Natural killer cell (primary cell): ENCODE results near the gene KIN. TPM values are rescaled to one million over a fixed set of nuclear protein-coding genes. Genes with fewer than 3 reads are reported as not detected.
A peak's percentile ranks its signal among the peaks of the same experiment; 100 is the strongest.
"Not testable (repeated sequence)": the region's sequence is repeated elsewhere in the genome, so short reads cannot be mapped to it uniquely, and the experiment has no call there.

ENCODE experiments used
- ATAC-seq, 3 donors: fragments of 150-1000 bp in 2 of 3; fragments of 200-7000 bp in 1 of 3; cut with Tn5 transposase; 1 replicate in 1 of 3; 2 replicates in 2 of 3; pipeline ENCODE4 v1.10.0; 2021; ENCODE audit warnings: mild to moderate bottlenecking in 2 of 3, moderate library complexity in 2 of 3
- DNase-seq, 2 donors: peaks; one replicate each; pipeline versions ENCODE4 v3.0.0 to v3.0.0-alpha.2; 2013 to 2021; ENCODE audit warnings: mixed read lengths in 1 of 2
- H3K27ac ChIP-seq: one replicate; pipeline ENCODE4 v1.5.1; 2013; ENCODE audit warnings: mild to moderate bottlenecking, low read length
- H3K27me3 ChIP-seq: one replicate; pipeline ENCODE4 v1.6.1; 2013; ENCODE audit warnings: low read length; ENCODE audit not compliant: control insufficient read depth, insufficient read depth
- H3K36me3 ChIP-seq: one replicate; pipeline ENCODE4 v1.6.1; 2013; ENCODE audit warnings: low read length; ENCODE audit not compliant: control insufficient read depth, insufficient read depth
- H3K4me1 ChIP-seq: one replicate; pipeline ENCODE4 v1.6.1; 2013; ENCODE audit warnings: low read length; ENCODE audit not compliant: control insufficient read depth, insufficient read depth
- H3K4me3 ChIP-seq: one replicate; pipeline ENCODE4 v1.5.1; 2013; ENCODE audit warnings: low read length
- H3K9me3 ChIP-seq: one replicate; pipeline ENCODE4 v1.6.1; 2013; ENCODE audit warnings: low read length; ENCODE audit not compliant: control insufficient read depth, insufficient read depth
- H3K27ac Mint-ChIP-seq, 2 donors: one replicate each; pipeline ENCODE4 v1.8.0; 2022; ENCODE audit warnings: mild to moderate bottlenecking in 2 of 2, mixed read lengths in 2 of 2, moderate library complexity in 1 of 2
- H3K27me3 Mint-ChIP-seq, 2 donors: one replicate each; pipeline ENCODE4 v1.8.0; 2022; ENCODE audit warnings: low read depth in 2 of 2, mixed read lengths in 2 of 2
- H3K36me3 Mint-ChIP-seq: one replicate; pipeline ENCODE4 v1.8.0; 2022; ENCODE audit warnings: mixed read lengths
- H3K4me1 Mint-ChIP-seq, 2 donors: one replicate each; pipeline ENCODE4 v1.8.0; 2022; ENCODE audit warnings: mixed read lengths in 2 of 2
- H3K4me3 Mint-ChIP-seq: one replicate; pipeline ENCODE4 v1.8.0; 2022; ENCODE audit warnings: mild to moderate bottlenecking, moderate library complexity, mixed read lengths
- H3K9me3 Mint-ChIP-seq, 2 donors: one replicate each; pipeline ENCODE4 v1.8.0; 2022; ENCODE audit warnings: mixed read lengths in 2 of 2
- CTCF ChIP-seq: fragments of 200-600 bp; IDR thresholded peaks from one replicate; pipeline ENCODE4 v1.8.0; 2022; ENCODE audit warnings: antibody characterized with exemption
- WGBS: methylation state at CpG from one replicate; pipeline ENCODE4 v1.1.7; 2013; ENCODE audit warnings: missing lambda C conversion rate; ENCODE audit not compliant: insufficient coverage; 5-methylcytosine and 5-hydroxymethylcytosine counted together
- intact Hi-C: fragments of 100-400 bp; cut with micrococcal nuclease; formaldehyde crosslinking; loops from one replicate; pipeline ENCODE4 v1.14.2; 2022
- total RNA-seq, 4 donors: library from RNA; stranded (reverse); fragments of 120-200 nt in 1 of 4; gene quantifications; one replicate each; pipeline versions ENCODE4 v1.2.3 to v1.2.4, GENCODE V29; 2013 to 2022

KIN gene
- total RNA-seq, 3 donors from 2014 or later (not counting 1 experiment from before 2014, with no cell fraction given): 12.3 to 16.6 (median 14.2) TPM

- H3K27ac Mint-ChIP-seq: peak overlapping the region; percentile 70 to 89
- H3K9me3 Mint-ChIP-seq: no peaks in the 10 kb centered on the region
- H3K9me3 ChIP-seq: no peaks in the 10 kb centered on the region
- H3K36me3 Mint-ChIP-seq: no peaks in the 10 kb centered on the region
- H3K27ac ChIP-seq: peak overlapping the region; percentile 39
- intact Hi-C loops: loop anchor here (1.0 kb wide), 1 partner anchor 30 kb away; the partner anchor contains the start of gene ATP5F1C
- H3K4me3 Mint-ChIP-seq: peak overlapping the region; percentile 97
- H3K36me3 ChIP-seq: peaks cover 1% of the 10 kb centered on the region
- H3K4me3 ChIP-seq: peak overlapping the region; percentile 89
- peaks cover 17% of the 10 kb centered on the region for H3K4me1 ChIP-seq
- ATAC-seq: peak in 1 of 3 donors; percentile 40
- no peak for TF ChIP-seq CTCF
- DNase-seq: no peak
- under 1% methylated on average over 10 of the region's 10 CpGs for WGBS
- peaks cover 33% of the 10 kb centered on the region in 2 donors for H3K4me1 Mint-ChIP-seq
- no peaks in the 10 kb centered on the region for H3K27me3 ChIP-seq
- H3K27me3 Mint-ChIP-seq: no peaks in the 10 kb centered on the region
These were observed 30.1 kb upstream of the KIN start for GRCh38 chr10:7817984-7818294.

GRCh38 chr10:7817576-7817975 lies 29.8 kb upstream of the KIN start:
- peaks cover 33% of the 10 kb centered on the region in 2 donors for H3K4me1 Mint-ChIP-seq
- no peak for TF ChIP-seq CTCF
- no peaks in the 10 kb centered on the region for H3K9me3 Mint-ChIP-seq
- no peaks in the 10 kb centered on the region for H3K36me3 Mint-ChIP-seq
- Histone ChIP-seq H3K4me3 (peak overlapping the region; percentile 89), H3K9me3 (no peaks in the 10 kb centered on the region), H3K27me3 (no peaks in the 10 kb centered on the region), H3K4me1 (peaks cover 17% of the 10 kb centered on the region), H3K36me3 (no peaks in the 10 kb centered on the region), H3K27ac (no peak overlapping the region)
- intact Hi-C loops: no loop called here
- 32% methylated on average over 11 of the region's 12 CpGs for WGBS
- H3K27ac Mint-ChIP-seq: peak overlapping the region; percentile 70 to 89
- peak overlapping the region; percentile 97 for H3K4me3 Mint-ChIP-seq
- DNase-seq (peak in 1 of 2 donors; percentile 10), ATAC-seq (no peak)
- H3K27me3 Mint-ChIP-seq: no peaks in the 10 kb centered on the region

- H3K9me3 Mint-ChIP-seq: no peaks in the 10 kb centered on the region
- no peaks in the 10 kb centered on the region for H3K27me3 Mint-ChIP-seq
- TF ChIP-seq CTCF: no peak
- peaks cover 7% of the 10 kb centered on the region for H3K4me1 ChIP-seq
- WGBS: 76% methylated on average over 3 of the region's 3 CpGs
- intact Hi-C loops: no loop called here
- H3K27ac ChIP-seq: no peak overlapping the region
- peaks cover 2% of the 10 kb centered on the region for H3K36me3 ChIP-seq
- H3K36me3 Mint-ChIP-seq: no peaks in the 10 kb centered on the region
- H3K27ac Mint-ChIP-seq: no peak overlapping the region
- no peak for DNase-seq
- peaks cover 4 to 6% of the 10 kb centered on the region in 2 donors for H3K4me1 Mint-ChIP-seq
- H3K9me3 ChIP-seq: no peaks in the 10 kb centered on the region
- no peak for ATAC-seq
- no peak overlapping the region for H3K4me3 ChIP-seq
- H3K4me3 Mint-ChIP-seq: no peak overlapping the region
- H3K27me3 ChIP-seq: no peaks in the 10 kb centered on the region
These were observed 25.7 kb upstream of the KIN start for GRCh38 chr10:7813481-7813880.

GRCh38 chr10:7811743-7812142 lies 23.9 kb upstream of the KIN start:
- H3K4me1 ChIP-seq, H3K27ac ChIP-seq, H3K9me3 Mint-ChIP-seq, H3K27me3 ChIP-seq, DNase-seq, H3K27ac Mint-ChIP-seq, H3K4me3 ChIP-seq, intact Hi-C loops, H3K4me3 Mint-ChIP-seq, H3K4me1 Mint-ChIP-seq, H3K27me3 Mint-ChIP-seq, H3K9me3 ChIP-seq, ATAC-seq, H3K36me3 Mint-ChIP-seq: not testable (repeated sequence)
- H3K36me3 ChIP-seq: peaks cover 13% of the 10 kb centered on the region
- WGBS: 84% methylated on average over 7 of the region's 7 CpGs
